Measurements from ENCODE around the gene GABRA5.

Gene GABRA5

DNA sequence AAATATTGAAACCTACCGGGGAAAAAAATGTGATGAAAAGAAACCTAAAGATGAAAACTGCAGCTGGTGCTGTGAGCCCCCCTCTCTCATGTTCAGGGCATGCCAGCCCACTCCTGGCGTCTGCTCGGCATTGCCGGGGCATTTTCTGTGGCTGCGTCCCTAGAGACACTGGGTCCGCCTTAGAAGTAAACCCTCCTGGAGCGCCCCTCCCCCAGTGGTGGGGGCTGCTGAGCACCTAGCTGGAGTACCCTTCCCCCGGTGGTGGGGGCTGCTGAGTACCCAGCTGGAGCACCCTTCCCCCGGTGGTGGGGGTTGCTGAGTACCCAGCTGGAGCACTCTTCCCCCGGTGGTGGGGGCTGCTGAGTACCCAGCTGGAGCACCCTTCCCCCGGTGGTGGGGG is 24.5 kb upstream of the GABRA5 start:
- Mint-ChIP-seq H3K27ac (no peak overlapping the region), H3K9me3 (peaks cover 13% of the 10 kb centered on the region), H3K36me3 (ENCODE audit: low read depth) (peaks cover 4% of the 10 kb centered on the region), H3K4me1 (peaks cover 13% of the 10 kb centered on the region), H3K27me3 (ENCODE audit: low read depth, poor library complexity) (peaks cover 14% of the 10 kb centered on the region), H3K4me3 (no peak overlapping the region)
- DNase-seq: no peak
- TF ChIP-seq CTCF (IDR thresholded peaks at IDR 0.05): no peak

- H3K27ac Mint-ChIP-seq: no peak overlapping the region
- peaks cover 21% of the 10 kb centered on the region for H3K27me3 Mint-ChIP-seq (ENCODE audit: low read depth, poor library complexity)
- H3K4me1 Mint-ChIP-seq: peaks cover 9% of the 10 kb centered on the region
- no peak for TF ChIP-seq CTCF (IDR thresholded peaks at IDR 0.05)
- H3K4me3 Mint-ChIP-seq: no peak overlapping the region
- peaks cover 10% of the 10 kb centered on the region for H3K9me3 Mint-ChIP-seq
- DNase-seq: no peak
- no peaks in the 10 kb centered on the region for H3K36me3 Mint-ChIP-seq (ENCODE audit: low read depth)
These were observed 22.0 kb upstream of the GABRA5 start for GRCh38 chr15:26844901-26845300.

GRCh38 chr15:26848498-26848897 is 18.4 kb upstream of the GABRA5 start:
- H3K27me3 Mint-ChIP-seq (ENCODE audit: low read depth, poor library complexity): peaks cover 8% of the 10 kb centered on the region

DNA sequence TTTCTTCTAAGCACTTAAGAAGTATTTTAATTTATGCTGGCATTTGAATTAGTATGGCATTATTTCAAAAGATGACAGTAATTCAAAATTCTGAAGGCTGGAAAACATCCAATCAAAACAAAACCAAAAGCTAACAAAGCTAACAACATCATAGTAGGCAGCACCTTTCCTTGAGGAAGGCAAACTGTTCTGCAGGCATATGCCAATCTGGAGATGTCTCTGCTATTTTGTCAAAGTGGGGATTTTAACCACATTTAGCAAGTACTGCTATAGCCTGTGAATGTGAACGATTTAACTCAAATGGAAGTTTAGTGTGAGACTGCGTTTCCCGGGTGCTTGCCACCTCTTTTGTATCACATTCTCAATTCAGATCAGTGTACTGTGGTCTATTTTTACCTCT is 16.7 kb upstream of the GABRA5 start:
- DNase-seq: no peak
- Mint-ChIP-seq H3K4me1 (no peaks in the 10 kb centered on the region), H3K4me3 (no peak overlapping the region), H3K9me3 (peaks cover 10% of the 10 kb centered on the region), H3K27me3 (ENCODE audit: low read depth, poor library complexity) (peaks cover 8% of the 10 kb centered on the region), H3K36me3 (ENCODE audit: low read depth) (no peaks in the 10 kb centered on the region), H3K27ac (no peak overlapping the region)
- no peak for TF ChIP-seq CTCF (IDR thresholded peaks at IDR 0.05)

More at GRCh38 chr15:26848498-26848897, 18.4 kb upstream of the GABRA5 start:
- Mint-ChIP-seq H3K36me3 (ENCODE audit: low read depth) (no peaks in the 10 kb centered on the region), H3K9me3 (peaks cover 10% of the 10 kb centered on the region), H3K27ac (no peak overlapping the region), H3K4me1 (no peaks in the 10 kb centered on the region), H3K4me3 (no peak overlapping the region)
- DNase-seq: no peak
- no peak for TF ChIP-seq CTCF (IDR thresholded peaks at IDR 0.05)

DNA sequence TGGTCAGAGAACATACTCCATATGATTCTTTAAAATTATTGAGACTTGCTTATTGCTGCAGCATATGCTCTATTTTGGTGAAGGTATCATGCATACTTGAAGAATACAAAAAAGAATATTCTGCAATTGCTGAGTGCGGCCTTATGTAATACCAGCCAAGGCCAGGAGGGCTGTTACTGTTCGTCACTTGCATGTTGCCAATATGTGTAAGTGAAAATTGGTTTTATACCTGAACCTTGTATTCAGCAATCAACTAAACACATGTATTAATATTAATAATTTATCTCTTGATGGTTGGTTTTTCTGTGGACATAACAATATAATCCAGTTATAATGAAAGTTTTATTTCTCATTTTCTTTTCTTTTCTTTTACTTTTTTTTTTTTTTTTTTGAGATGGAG is 13.9 kb upstream of the GABRA5 start:
- Mint-ChIP-seq H3K36me3 (ENCODE audit: low read depth) (no peaks in the 10 kb centered on the region), H3K4me3 (no peak overlapping the region), H3K9me3 (peaks cover 9% of the 10 kb centered on the region), H3K27ac (no peak overlapping the region), H3K27me3 (ENCODE audit: low read depth, poor library complexity) (peaks cover 8% of the 10 kb centered on the region), H3K4me1 (no peaks in the 10 kb centered on the region)
- no peak for DNase-seq
- no peak for TF ChIP-seq CTCF (IDR thresholded peaks at IDR 0.05)

- Mint-ChIP-seq H3K27ac (no peak overlapping the region), H3K4me3 (no peak overlapping the region), H3K36me3 (ENCODE audit: low read depth) (no peaks in the 10 kb centered on the region), H3K9me3 (no peaks in the 10 kb centered on the region), H3K4me1 (no peaks in the 10 kb centered on the region), H3K27me3 (ENCODE audit: low read depth, poor library complexity) (peaks cover 4% of the 10 kb centered on the region)
- no peak for TF ChIP-seq CTCF (IDR thresholded peaks at IDR 0.05)
- no peak for DNase-seq
These were observed 12.4 kb upstream of the GABRA5 start for GRCh38 chr15:26854435-26854834.

All from nephron progenitor cell (in vitro differentiated cells).